SH-SY5Y (cell line): Measurements from ENCODE around the gene TMEFF1.

ENCODE experiments used
- GATA2 ChIP-seq: IDR thresholded peaks from 2 replicates; pipeline ENCODE4 v1.6.1; 2011; ENCODE audit warnings: mild to moderate bottlenecking, low read depth, low read length
- GATA3 ChIP-seq: IDR thresholded peaks from 2 replicates; pipeline ENCODE4 v1.6.1; 2011; ENCODE audit warnings: low read depth, mild to moderate bottlenecking, low read length, moderate library complexity

TMEFF1 gene

DNA sequence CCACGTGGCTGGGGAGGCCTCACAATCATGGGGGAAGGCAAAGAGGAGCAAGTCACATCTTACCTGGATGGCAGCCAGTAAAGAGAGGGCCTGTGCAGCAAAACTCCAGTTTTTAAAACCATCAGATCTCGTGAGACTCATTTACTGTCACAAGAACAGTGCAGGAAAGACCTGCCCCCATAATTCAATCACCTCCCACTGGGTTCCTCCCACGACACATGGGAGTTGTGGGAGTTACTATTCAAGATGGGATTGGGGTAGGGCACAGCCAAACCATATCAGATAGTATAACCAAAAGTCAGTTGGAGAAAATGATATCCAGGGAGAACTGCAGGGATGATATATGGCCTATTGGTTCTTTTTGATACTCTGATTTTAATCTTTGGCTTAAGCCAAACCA lies 94.9 kb downstream of the TMEFF1 start:
- TF ChIP-seq GATA2 (no peak), GATA3 (no peak)

DNA sequence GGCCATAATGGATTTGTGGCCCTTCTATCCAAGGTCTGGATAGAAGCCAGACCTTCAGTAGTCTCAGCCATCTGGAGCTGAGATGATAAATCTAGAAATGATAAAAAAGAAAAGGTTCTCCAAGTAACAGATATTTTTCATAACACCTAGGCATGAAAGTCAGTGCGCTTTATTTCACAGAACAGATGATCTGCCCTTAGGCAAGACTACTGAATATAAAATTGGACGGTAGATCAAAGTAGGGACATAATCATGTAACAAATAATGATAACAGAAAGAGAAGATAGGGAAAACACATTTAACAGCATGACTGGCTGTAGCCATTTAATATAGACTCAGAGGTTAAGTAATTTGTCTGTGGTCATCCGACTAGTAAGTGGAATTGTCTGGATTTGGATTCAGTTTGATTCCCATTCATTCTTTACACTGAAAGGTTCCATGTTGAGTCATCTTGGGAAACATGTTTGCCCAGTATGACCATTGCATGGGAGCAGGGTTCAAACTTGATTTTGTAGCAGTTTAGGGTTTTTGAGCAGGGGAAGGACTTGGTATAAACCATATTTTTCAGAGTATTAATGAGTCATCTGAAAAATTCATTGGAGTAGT lies 100.8 kb downstream of the TMEFF1 start:
- TF ChIP-seq GATA3, result 0 out of 2 replicates have a peak, but pooled peaks have one; percentile 23
- peak; percentile 15; the same call in 1 of the 2 replicates for TF ChIP-seq GATA2

DNA sequence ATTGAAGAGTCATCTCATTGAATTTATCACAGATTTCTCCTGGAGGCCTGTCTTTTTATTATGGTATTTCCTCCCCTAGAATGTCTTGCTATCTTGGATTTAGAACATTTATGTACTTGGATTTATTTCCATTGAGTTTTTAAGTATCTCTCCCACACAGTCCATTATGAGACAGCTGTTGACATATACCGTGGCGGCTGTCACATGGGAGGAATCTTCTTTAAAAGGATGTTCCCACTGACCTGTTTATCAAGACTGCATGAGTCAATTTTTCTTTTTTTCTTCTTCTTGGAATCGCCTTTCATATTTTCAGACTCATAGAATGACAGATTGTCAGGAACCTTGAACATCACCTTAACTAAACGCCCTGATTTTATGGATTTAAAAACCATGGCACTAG lies 102.1 kb downstream of the TMEFF1 start:
- TF ChIP-seq GATA2, result no peak
- TF ChIP-seq GATA3, result no peak

DNA sequence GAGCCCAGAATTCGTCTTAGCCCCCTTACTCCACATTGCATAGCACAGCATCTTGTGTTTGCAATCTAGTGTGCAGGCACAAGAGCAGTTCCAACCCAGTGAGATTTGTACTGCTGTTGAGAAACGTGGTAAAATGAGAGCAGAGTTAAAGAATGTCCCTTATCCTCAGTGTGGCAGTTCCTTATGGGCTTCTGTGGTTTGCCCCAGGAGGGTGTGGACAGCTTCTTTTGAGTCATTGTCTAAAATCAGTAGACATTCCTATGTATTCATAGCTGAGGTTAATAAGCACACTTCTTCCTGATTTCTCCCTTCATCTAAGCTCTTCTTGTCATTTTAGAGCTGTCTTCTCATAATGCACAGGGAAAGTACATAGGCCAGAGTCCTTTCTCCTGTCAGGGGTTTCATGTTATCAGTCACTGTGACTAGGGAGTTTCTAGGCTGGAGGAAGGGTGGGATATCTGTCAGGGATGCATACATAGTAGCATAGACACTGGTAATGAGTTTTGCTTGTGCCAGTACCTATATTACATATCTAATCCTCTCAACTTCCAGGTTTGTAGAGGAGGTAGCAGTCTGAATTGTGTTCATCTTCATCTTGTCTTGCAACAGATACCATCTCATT lies 102.9 kb downstream of the TMEFF1 start:
- TF ChIP-seq GATA2, result no peak
- TF ChIP-seq GATA3, result no peak

DNA sequence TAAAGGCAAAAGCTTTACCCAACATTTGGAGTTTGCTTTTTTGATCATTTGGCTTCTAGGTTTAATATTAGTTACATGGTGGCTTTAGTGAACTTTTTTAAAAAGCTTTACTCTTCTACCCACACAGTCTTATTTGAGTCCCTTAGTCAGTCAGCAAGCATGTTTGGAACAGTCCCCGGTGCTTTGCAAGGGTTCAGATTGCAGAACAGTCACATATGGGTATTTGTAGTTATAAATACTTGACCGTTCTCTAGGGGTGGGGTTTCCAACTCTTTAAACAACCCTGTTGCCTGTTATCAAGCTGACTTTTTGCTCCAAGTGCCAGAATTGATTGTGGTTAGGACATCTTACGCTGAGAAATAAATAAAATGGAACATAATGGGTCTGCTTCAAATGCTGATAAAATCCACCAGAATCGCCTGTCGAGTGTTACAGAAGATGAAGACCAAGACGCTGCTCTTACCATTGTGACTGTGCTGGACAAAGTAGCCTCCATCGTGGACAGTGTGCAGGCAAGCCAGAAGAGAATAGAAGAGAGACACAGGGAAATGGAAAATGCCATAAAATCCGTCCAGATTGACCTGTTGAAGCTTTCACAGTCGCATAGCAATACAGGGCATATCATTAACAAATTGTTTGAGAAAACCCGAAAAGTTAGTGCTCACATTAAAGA lies 105.0 kb downstream of the TMEFF1 start, which contains the start of gene CAVIN4:
Gene CAVIN4, plus strand, starts transcription at position 304 of the 673 bp plus-strand sequence. Its CDS starts 65 bp downstream, at position 369.
- TF ChIP-seq GATA3 (no peak), GATA2 (no peak)

DNA sequence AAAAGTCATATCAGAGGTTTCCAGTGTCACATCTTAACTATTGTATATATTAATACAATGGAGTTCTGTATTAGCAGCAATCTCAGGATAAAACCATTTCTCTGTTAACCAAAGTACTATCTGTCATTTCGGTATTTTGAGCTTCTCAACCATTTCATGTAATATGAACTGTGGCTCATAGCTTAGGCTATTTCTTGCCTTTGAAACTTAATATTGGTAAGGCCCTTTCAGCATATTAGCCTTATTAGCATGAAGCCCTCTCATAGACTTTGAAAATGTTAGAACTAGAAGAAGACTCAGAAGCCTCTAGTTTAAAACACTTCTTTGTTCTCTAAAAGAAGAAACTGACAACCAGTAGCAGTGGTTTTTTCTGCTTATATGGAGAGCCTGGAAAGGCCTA lies 105.7 kb downstream of the TMEFF1 start:
- no peak for TF ChIP-seq GATA3
- no peak for TF ChIP-seq GATA2

DNA sequence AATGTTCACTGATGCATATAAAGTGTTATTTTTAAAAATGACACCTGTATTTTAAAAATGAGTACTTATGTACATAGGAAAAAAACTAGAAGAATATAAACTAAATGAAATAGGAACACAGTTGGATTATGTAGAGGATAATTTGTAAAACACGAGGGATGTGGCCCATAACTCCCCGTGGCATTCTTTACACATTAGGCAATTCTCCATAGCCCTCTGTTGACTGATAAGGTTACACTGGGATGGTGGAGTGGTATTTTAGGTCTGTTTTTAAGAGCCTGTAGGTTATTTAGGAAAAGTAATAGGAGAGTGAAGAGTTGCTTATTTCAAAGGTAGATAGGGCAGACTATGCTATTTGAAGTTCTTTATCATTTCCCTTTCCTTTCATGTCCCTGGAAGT lies 106.7 kb downstream of the TMEFF1 start:
- TF ChIP-seq GATA2 (no peak), GATA3 (no peak)

DNA sequence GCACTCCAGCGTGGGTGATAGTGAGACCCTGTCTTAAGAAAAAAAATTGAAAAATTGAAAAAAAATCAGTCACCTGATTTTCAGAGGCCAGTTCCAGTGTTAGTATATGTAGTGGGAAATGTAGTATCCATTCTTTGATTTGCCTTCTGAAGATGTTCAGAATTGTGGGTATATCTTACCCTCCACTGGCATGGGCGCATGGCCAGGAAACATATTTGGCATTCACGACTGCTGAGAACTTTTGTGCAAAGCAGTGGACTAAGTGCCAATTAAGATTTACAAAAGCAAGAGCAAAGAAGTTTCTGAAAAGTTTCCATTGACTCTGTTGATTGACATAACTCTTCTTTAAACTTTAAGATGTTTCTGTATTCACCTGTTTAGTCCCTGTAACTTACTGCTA lies 107.3 kb downstream of the TMEFF1 start:
- TF ChIP-seq GATA2, result no peak
- no peak for TF ChIP-seq GATA3

DNA sequence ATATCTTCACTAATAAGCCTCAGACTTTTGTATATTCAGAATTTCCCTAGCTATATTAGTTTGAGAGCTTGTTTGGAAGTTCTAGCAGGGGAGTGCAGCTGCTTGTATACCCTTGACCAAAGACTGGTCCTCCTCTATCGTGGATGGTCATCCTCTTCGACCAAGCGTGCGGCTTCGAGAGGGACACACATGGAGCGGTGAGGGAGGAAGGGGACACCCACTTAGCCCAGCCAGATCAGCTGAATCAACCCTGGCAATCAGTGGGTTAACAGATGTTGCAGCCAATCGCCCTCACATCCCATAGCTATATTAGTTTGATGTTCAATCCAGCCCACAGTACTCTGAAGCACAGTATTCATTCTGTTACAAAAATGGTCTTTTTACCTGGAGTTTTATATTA lies 108.1 kb downstream of the TMEFF1 start:
- no peak for TF ChIP-seq GATA3
- no peak for TF ChIP-seq GATA2

DNA sequence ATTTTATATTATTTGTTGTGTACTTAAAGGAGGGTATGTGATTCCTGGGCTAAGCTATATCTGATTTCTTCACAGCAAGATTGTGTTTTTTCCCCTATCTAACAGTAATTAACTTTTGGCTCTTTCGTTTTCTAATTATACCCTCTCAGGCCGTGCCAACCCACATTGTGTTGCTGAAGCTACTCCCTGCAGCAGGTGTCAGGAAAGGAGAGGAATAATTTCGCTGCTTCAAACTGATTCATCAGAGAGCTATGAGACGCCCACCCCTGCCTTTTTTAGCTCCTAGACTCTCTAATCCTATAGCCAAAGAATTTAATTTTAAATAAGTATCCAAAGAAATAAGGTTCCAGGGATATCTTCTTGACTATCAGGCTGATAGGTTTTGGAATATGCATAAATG lies 108.7 kb downstream of the TMEFF1 start:
- TF ChIP-seq GATA3 (no peak), GATA2 (no peak)

DNA sequence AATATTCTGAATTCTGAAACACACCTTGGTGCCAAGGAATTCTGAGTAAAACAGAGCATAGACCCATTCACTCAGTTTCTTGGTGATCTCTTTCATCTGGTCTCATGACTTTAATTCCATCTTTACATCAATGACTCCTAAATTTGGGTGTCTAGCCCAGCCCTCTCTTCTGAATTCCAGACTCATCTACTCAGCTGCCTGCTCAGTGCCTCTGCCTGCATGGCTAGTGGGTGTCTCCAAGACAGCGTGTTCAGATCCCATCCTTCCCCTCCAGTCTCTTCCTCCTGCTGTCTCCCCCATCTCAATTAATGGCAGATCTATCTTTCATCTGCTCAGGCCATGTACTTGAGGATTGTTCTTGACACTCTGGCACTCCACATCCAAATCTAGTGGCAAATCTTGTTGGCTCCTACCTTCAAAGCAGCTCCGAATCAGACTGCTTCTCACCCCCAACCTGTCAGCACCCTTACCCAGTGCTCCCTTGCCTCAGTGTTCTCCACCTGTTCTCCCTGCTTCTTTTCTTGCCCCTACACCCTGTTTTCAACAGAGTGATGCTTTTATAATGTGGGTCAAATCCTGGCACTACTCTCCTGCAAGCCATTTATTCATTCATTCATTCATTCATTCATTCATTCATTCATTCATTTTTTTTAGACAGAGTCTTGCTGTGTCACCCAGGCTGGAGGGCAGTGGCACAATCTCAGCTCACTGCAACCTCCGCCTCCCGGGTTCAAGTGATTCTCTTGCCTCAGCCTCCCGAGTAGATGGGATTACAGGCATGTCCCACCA lies 110.3 kb downstream of the TMEFF1 start:
- TF ChIP-seq GATA3 (no peak), GATA2 (no peak)

DNA sequence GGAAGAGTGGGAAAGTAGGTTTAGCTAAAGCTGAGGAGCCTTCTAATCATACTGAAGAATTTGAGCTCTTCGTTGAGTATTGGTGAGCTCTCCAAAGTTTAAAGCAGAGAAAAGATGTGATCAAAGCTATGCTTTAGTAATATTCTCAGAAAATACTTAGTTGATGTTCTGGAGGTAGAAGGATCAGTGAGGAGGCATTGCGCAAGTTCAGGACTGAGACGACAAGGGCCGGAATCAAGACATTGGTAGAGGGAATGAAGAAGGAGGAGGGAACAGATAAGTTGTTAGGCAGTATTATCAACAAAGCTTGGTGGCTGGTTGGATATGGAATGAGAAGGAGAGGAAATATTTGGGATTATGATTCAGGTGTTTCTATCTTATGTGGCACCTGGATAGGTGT lies 112.0 kb downstream of the TMEFF1 start:
- TF ChIP-seq GATA2 (no peak), GATA3 (no peak)

DNA sequence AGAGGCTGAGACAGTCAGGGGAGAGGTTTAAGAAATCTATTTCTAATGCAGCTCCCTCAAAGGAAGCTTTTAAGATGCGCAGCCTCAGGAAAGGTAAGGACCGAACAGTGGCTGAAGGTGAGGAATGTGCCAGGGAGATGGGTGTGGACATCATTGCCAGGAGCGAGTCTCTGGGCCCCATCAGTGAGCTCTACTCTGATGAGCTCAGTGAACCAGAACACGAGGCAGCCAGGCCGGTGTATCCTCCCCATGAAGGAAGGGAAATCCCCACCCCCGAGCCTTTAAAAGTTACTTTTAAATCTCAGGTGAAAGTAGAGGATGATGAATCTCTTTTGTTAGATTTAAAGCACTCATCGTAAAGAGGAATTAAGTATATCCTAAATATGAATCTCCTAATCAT lies 113.1 kb downstream of the TMEFF1 start:
- TF ChIP-seq GATA2, result no peak
- TF ChIP-seq GATA3, result no peak

DNA sequence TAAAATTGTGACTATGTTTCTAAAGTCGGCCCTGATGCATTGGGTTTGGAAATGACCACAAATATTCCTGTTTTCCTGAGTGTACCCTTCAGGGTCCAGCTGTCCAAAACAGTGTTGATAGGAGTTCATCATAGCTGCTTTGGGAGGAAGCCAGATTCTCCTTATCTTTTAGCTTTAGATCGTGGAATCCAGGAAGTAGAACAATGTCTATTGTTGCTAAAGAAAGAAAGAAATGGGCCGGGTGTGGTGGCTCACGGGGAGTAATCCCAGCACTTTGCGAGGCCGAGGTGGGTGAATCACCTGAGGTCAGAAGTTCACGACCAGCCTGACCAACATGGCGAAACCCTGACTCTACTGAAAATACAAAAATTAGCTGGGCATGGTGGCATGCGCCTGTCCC lies 114.4 kb downstream of the TMEFF1 start:
- TF ChIP-seq GATA3, result no peak
- TF ChIP-seq GATA2, result no peak

DNA sequence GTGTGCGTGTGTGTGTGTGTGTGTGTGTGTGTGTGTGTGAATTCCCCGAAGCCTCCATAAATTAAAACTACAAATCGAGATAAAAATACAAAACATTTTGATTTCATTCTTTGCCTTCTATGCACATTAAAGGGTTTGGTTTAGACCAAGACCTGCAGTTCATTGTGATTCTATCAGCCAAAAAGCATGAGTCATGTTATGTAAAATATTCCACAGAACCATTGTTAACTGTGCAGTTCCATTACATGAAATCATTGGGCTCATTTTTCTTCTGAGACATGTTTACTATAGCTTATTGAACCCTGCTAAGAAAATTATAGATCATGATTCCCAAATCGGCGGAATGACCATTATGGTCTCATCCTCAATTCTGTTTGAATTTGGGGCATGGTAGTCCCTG lies 116.6 kb downstream of the TMEFF1 start:
- TF ChIP-seq GATA3, result no peak
- no peak for TF ChIP-seq GATA2
